Activated T-cell treated with anti-CD3 and anti-CD28 coated beads, Interleukin-2, amount 50 U/mL, for 4 hours (primary cell): Measurements from ENCODE around the gene KRT8. TPM values are rescaled to one million over a fixed set of nuclear protein-coding genes. Genes with fewer than 3 reads are reported as not detected.
"Not testable (repeated sequence)": the region's sequence is repeated elsewhere in the genome, so short reads cannot be mapped to it uniquely, and the experiment has no call there.

Source experiments
- ATAC-seq, 2 donors: fragments of 200-7000 bp; cut with Tn5 transposase; one replicate each; pipeline ENCODE4 v1.10.0; 2021
- DNase-seq: peaks from one replicate; pipeline ENCODE4 v3.0.0-alpha.2; 2020
- H3K27me3 Mint-ChIP-seq: one replicate; pipeline ENCODE4 v1.8.0; 2021; ENCODE audit warnings: low read depth, mixed read lengths
- H3K36me3 Mint-ChIP-seq: one replicate; pipeline ENCODE4 v1.8.0; 2022; ENCODE audit warnings: mixed read lengths; ENCODE audit not compliant: insufficient read depth
- H3K4me1 Mint-ChIP-seq: one replicate; pipeline ENCODE4 v1.8.0; 2021; ENCODE audit warnings: low read depth, mixed read lengths
- H3K4me3 Mint-ChIP-seq: one replicate; pipeline ENCODE4 v1.8.0; 2021; ENCODE audit warnings: mild to moderate bottlenecking, moderate library complexity, mixed read lengths
- H3K9me3 Mint-ChIP-seq: one replicate; pipeline ENCODE4 v1.8.0; 2021; ENCODE audit warnings: mixed read lengths
- total RNA-seq, 3 donors: library from RNA; stranded (reverse); gene quantifications; one replicate each; pipeline ENCODE4 v1.2.1, GENCODE V29; 2021

KRT8 gene
- total RNA-seq, 3 donors from 2014 or later: 4.2 to 6.0 (median 4.5) TPM

- Mint-ChIP-seq H3K27me3 (no peaks in the 10 kb centered on the region), H3K36me3 (no peaks in the 10 kb centered on the region), H3K9me3 (no peaks in the 10 kb centered on the region), H3K4me3 (no peak overlapping the region), H3K4me1 (peaks cover 5% of the 10 kb centered on the region)
- ATAC-seq (no peak), DNase-seq (no peak)
Measured at GRCh38 chr12:52861511-52861910, 43.4 kb downstream of the KRT8 start.

DNA sequence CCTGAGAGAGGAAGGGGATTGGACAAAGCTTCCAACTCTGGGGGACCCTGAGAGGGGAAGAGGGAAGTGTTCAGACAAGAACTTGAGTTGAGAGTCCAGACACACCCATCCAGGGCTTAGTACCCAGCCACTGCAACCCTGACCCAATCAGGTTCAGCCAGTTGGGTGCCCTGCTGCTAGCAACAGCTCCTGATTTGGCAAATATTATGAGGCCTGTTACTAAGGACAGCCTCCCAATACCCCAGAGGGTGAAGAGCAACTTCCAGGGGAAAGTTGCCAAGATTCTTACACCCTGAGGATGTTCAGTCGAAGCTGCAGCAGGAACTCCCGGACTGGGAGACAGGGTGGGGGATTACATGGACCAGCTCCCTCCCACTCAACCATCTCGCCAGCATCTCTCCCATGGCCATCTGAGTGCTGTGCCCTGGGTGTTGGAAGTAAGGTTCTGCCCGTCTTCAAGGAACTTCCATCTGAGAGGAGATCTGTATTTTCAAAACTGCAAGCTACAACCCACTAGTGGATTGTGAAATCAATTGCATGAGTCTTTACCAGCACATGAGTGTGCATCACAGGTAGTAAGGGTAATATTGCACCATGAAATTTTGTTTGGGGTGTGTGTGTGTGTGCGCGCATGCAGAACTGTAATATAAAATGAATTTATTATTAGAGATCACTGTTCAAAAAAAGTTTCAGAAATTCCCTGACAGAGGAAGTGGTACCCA lies 44.6 kb downstream of the KRT8 start:
- Mint-ChIP-seq H3K4me3 (no peak overlapping the region), H3K9me3 (no peaks in the 10 kb centered on the region), H3K27me3 (no peaks in the 10 kb centered on the region), H3K4me1 (peaks cover 5% of the 10 kb centered on the region), H3K36me3 (no peaks in the 10 kb centered on the region)
- DNase-seq: no peak
- no peak for ATAC-seq

GRCh38 chr12:52857500-52857899 lies 47.4 kb downstream of the KRT8 start:
- Mint-ChIP-seq H3K27me3 (no peaks in the 10 kb centered on the region), H3K36me3 (no peaks in the 10 kb centered on the region), H3K9me3 (no peaks in the 10 kb centered on the region), H3K4me1 (peaks cover 2% of the 10 kb centered on the region), H3K4me3 (no peak overlapping the region)
- DNase-seq (no peak), ATAC-seq (no peak)

- ATAC-seq (no peak), DNase-seq (no peak)
- peaks cover 2% of the 10 kb centered on the region for H3K4me1 Mint-ChIP-seq
- H3K4me3 Mint-ChIP-seq: no peak overlapping the region
- no peaks in the 10 kb centered on the region for H3K9me3 Mint-ChIP-seq
- H3K36me3 Mint-ChIP-seq: no peaks in the 10 kb centered on the region
- H3K27me3 Mint-ChIP-seq: no peaks in the 10 kb centered on the region
Measured at GRCh38 chr12:52856787-52857186, 48.1 kb downstream of the KRT8 start.

GRCh38 chr12:52856077-52856476 lies 48.8 kb downstream of the KRT8 start:
- not testable (repeated sequence) for H3K4me3 Mint-ChIP-seq, ATAC-seq, H3K4me1 Mint-ChIP-seq, DNase-seq, H3K27me3 Mint-ChIP-seq, H3K36me3 Mint-ChIP-seq, H3K9me3 Mint-ChIP-seq

DNA sequence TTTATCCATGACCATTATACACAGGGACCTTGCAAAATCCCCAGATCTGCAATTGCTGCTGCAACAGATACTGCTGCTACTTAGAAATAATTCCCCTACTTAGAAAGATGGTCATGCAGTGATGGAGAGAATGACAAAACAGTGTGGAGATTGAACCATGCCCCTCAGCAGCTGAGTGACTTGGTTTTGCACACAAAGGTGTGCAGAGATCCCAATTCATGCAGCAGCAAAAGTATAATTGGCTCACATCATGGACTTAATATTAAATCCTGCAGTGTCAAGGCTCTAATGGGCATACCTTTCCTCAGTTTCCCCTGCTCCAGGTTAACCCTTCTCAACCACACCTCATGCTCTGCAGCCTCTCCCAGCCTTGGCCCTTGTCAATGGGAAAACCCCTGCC lies 53.1 kb downstream of the KRT8 start:
- H3K4me3 Mint-ChIP-seq: no peak overlapping the region
- DNase-seq (no peak), ATAC-seq (no peak)
- H3K4me1 Mint-ChIP-seq: no peaks in the 10 kb centered on the region
- H3K36me3 Mint-ChIP-seq: no peaks in the 10 kb centered on the region
- no peaks in the 10 kb centered on the region for H3K27me3 Mint-ChIP-seq
- H3K9me3 Mint-ChIP-seq: no peaks in the 10 kb centered on the region

GRCh38 chr12:52850681-52851080 lies 54.2 kb downstream of the KRT8 start:
- H3K4me3 Mint-ChIP-seq: no peak overlapping the region
- H3K27me3 Mint-ChIP-seq: no peaks in the 10 kb centered on the region
- H3K4me1 Mint-ChIP-seq: no peaks in the 10 kb centered on the region
- H3K36me3 Mint-ChIP-seq: no peaks in the 10 kb centered on the region
- ATAC-seq (no peak), DNase-seq (no peak)
- no peaks in the 10 kb centered on the region for H3K9me3 Mint-ChIP-seq

DNA sequence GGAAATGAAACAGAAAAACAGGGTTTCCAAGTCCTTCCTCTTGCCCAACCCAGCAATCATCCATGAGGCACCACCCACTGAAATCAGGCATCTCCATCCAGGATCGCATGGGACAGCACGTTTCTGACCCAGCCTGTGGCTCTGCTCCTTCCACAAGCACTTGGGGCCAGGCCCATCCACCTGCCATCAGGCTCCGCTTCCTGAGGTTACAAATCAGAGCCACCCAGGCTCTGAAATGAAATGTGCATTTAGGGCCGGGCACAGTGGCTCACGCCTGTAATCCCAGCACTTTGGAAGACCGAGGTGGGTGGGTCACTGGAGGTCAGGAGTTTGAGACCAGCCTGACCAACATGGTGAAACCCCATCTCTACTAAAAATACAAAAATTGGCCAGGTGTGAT lies 55.4 kb downstream of the KRT8 start:
- Mint-ChIP-seq H3K4me1 (no peaks in the 10 kb centered on the region), H3K27me3 (peaks cover 3% of the 10 kb centered on the region), H3K9me3 (no peaks in the 10 kb centered on the region), H3K4me3 (no peak overlapping the region), H3K36me3 (no peaks in the 10 kb centered on the region)
- DNase-seq (no peak), ATAC-seq (no peak)

DNA sequence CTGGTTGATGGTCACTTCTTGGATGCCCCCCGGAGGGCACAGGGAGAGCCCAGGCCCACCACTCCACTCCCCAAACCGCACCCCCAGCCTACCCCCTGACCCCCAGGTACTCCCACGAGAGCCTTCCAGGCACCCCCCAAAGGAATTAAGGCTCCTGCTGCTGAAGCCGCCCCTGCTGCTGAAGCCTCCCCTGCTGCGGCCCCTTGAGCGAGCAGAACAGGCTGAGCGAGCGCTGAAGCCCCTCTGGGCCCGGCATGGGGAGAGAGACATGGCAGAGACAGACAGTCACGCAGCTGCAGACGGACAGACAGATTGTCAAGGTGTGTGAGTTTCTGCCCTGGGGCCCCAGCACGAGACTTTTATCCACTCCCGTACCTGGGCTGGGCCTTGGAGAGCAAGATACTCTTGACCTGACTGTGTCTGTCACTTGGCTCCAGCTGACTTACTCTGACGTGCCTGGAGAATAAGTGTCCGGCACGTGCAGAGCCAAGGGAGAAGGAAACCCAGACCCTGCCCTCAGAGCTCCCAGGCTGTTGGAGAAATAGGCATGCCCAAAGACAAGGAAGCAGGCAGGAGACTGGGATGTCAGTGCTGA lies 56.1 kb downstream of the KRT8 start, which contains the start of gene KRT78:
TSS of gene KRT78 (minus strand) at position 334 of the 595 bp plus-strand sequence. CDS start at position 270, 64 bp downstream.
- H3K9me3 Mint-ChIP-seq: no peaks in the 10 kb centered on the region
- peaks cover 3% of the 10 kb centered on the region for H3K27me3 Mint-ChIP-seq
- H3K4me3 Mint-ChIP-seq: no peak within 1 kb of the TSS
- no peak for DNase-seq
- ATAC-seq: no peak
- H3K4me1 Mint-ChIP-seq: no peaks in the 10 kb centered on the region
- no peaks in the 10 kb centered on the region for H3K36me3 Mint-ChIP-seq

DNA sequence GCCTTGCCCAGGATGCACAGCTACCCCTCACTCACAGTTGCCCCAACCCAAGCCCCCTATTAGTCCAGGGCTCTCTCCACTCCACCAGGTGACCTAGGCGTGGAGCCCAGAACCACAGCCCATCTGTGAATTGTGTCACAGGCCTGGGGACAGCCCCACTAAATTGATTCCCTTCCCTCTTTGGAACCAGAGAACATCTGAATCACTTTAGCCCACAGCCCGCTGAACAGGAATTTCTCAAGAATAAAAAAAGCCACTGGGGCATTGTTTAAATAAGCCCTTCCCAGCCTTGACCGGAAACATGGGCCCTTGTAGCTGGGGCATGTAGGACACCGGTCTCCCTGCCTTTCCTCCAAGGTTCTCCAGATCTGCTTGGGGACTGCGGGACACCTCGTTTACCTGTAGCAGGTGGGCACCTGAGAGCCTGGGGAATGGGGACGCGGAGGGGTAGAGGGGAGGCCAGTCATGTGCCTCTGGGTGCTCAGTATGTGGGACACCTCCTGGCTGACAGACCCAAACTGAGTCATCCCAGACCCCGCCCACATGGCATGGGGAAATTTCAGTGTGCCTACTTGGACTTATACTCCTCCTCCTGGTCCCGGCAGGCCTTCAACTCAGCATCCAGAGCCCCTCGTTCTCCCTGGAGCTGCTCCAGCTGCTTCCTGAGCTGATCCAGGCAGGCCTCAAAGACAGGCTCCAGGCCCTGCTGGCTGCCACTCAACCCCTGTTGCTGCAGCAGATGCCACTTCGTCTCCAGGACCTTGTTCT lies 57.4 kb downstream of the KRT8 start:
- H3K4me1 Mint-ChIP-seq: no peaks in the 10 kb centered on the region
- ATAC-seq (no peak), DNase-seq (no peak)
- no peaks in the 10 kb centered on the region for H3K36me3 Mint-ChIP-seq
- no peak overlapping the region for H3K4me3 Mint-ChIP-seq
- peaks cover 3% of the 10 kb centered on the region for H3K27me3 Mint-ChIP-seq
- H3K9me3 Mint-ChIP-seq: no peaks in the 10 kb centered on the region

Other genes with a start within 250 kb of the KRT8 start
- under 1 TPM in 1 of 3 donors, not detected in 2; 0.37 TPM for gene KRT1, start 224.7 kb downstream of the KRT8 start, total RNA-seq
- not detected for gene KRT77, start 201.6 kb downstream of the KRT8 start, total RNA-seq
- not detected for gene KRT76, start 127.7 kb downstream of the KRT8 start, total RNA-seq
- not detected for gene KRT3, start 109.0 kb downstream of the KRT8 start, total RNA-seq
- gene KRT4, start 91.0 kb downstream of the KRT8 start, total RNA-seq: not detected
- gene KRT79, start 70.8 kb downstream of the KRT8 start, total RNA-seq: under 1 TPM in 2 of 3 donors, not detected in 1; 0.10 to 0.16 TPM
- not detected for gene KRT78, start 56.1 kb downstream of the KRT8 start, total RNA-seq
- gene KRT18, start 44.0 kb upstream of the KRT8 start, total RNA-seq: 10 to 100 TPM; 11.8 to 15.6 (median 15.0) TPM
- 100 to 1,000 TPM; 617 to 659 (median 632) TPM for gene EIF4B, start 101.4 kb upstream of the KRT8 start, total RNA-seq
- gene TNS2, start 145.0 kb upstream of the KRT8 start, total RNA-seq: 1 to 10 TPM in 2 of 3 donors, under 1 TPM in 1; 0.87 to 2.5 (median 2.1) TPM
- 10 to 100 TPM; 48.3 to 57.8 (median 50.7) TPM for gene SPRYD3, start 174.3 kb upstream of the KRT8 start, total RNA-seq
- under 1 TPM; 0.29 to 0.43 (median 0.38) TPM for gene IGFBP6, start 192.6 kb upstream of the KRT8 start, total RNA-seq
- under 1 TPM; 0.15 to 0.54 (median 0.32) TPM for gene SOAT2, start 198.4 kb upstream of the KRT8 start, total RNA-seq